Measurements from ENCODE around the gene USP33. TPM values are rescaled to one million over a fixed set of nuclear protein-coding genes. Genes with fewer than 3 reads are reported as not detected.
A peak's percentile ranks its signal among the peaks of the same experiment; 100 is the strongest.

Gene USP33
- polyA plus RNA-seq, 3 donors = 33.5 to 43.8 (median 34.9) TPM

DNA sequence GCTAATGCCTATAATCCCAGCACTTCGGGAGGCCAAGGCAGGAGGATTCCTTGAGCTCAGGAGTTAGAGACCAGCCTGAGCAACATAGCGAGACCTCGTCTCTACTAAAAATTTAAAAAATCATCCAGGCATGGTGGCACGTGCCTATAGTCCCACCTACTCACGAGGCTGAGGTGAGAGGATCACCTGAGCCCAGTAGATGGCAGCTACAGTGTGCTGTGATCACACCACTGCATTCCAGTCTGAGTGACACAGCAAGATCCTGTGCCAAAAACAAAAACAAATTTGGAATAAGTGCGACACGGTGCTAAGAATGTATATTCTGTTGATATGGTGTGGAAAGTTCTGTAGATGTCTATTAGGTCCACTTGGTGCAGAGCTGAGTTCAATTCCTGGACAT, 15.1 kb downstream of the USP33 start:
- Histone ChIP-seq H3K4me1 (ENCODE audit: control insufficient read depth in 1 of 2, insufficient read depth in 2 of 2, low read length in 2 of 2) (peaks cover 0 to 6% of the 10 kb centered on the region in 2 donors), H3K9me3 (replicated peaks in 1 of 2; ENCODE audit: control insufficient read depth in 1 of 2, insufficient read depth in 1 of 2, low read length in 2 of 2) (no peaks in the 10 kb centered on the region), H3K36me3 (replicated peaks in 1 of 2; ENCODE audit: control insufficient read depth in 1 of 2, insufficient read depth in 2 of 2, low read length in 2 of 2) (peaks cover 4 to 28% of the 10 kb centered on the region in 2 donors), H3K4me2 (replicated peaks; ENCODE audit: extremely low read depth, low read length, poor library complexity, severe bottlenecking) (no peak overlapping the region), H3K4me3 (replicated peaks in 1 of 3; ENCODE audit: low read depth in 2 of 3, low read length in 3 of 3) (no peak overlapping the region), H3K79me2 (ENCODE audit: insufficient read depth, low read length) (peaks cover 72% of the 10 kb centered on the region), H3K9ac (ENCODE audit: insufficient read depth, low read length, poor library complexity, severe bottlenecking) (no peak overlapping the region), H4K20me1 (ENCODE audit: insufficient read depth, low read length) (peaks cover 84% of the 10 kb centered on the region), H3K27me3 (ENCODE audit: control insufficient read depth in 2 of 2, insufficient read depth in 2 of 2, low read length in 2 of 2) (no peaks in the 10 kb centered on the region), H3K27ac (ENCODE audit: low read depth in 1 of 2, low read length in 2 of 2) (no peak overlapping the region), H2AFZ (ENCODE audit: insufficient read depth, low read depth, low read length, poor library complexity, severe bottlenecking) (no peak overlapping the region)
- Mint-ChIP-seq H3K9me3 (peaks cover 0 to 3% (median 0%) of the 10 kb centered on the region in 7 donors), H3K36me3 (peaks cover 12 to 16% of the 10 kb centered on the region in 2 donors), H3K4me1 (peaks cover 23% of the 10 kb centered on the region), H3K27ac (no peak overlapping the region), H3K27me3 (ENCODE audit: low read depth in 3 of 3) (no peaks in the 10 kb centered on the region), H3K4me3 (no peak overlapping the region)
- no peak for DNase-seq
- TF ChIP-seq, protein P1, sequence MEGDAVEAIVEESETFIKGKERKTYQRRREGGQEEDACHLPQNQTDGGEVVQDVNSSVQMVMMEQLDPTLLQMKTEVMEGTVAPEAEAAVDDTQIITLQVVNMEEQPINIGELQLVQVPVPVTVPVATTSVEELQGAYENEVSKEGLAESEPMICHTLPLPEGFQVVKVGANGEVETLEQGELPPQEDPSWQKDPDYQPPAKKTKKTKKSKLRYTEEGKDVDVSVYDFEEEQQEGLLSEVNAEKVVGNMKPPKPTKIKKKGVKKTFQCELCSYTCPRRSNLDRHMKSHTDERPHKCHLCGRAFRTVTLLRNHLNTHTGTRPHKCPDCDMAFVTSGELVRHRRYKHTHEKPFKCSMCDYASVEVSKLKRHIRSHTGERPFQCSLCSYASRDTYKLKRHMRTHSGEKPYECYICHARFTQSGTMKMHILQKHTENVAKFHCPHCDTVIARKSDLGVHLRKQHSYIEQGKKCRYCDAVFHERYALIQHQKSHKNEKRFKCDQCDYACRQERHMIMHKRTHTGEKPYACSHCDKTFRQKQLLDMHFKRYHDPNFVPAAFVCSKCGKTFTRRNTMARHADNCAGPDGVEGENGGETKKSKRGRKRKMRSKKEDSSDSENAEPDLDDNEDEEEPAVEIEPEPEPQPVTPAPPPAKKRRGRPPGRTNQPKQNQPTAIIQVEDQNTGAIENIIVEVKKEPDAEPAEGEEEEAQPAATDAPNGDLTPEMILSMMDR (IDR thresholded peaks at IDR 0.05) = no peak
- 100% methylated on average over 2 of the region's 7 CpGs for WGBS (ENCODE audit: insufficient coverage)
- intact Hi-C loops (cut with micrococcal nuclease) = no loop called here

DNA sequence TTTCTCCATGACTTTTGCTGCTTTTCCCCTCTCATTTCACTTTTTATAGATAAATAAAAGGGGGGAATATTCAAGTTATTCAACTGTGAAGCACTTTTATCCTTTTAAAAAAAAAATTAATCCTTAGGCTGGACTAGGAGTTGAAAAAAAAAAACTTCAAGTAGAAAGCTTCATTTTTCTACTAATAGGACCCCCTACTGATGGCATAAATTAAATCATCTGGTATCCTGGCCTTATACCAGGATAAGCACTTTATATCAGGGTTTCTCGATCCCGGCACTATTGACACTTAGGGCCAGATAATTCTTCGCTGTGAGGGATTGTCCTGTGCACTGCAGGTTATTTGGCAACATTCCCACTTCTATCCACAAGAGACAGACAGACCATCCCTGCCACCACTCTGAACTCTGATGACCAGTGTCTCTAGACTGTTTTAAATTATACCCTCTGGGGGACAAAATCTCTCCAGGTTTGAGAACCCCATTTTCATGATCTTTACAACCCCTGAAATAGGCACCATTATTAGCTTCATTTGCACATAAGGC, 17.6 kb downstream of the USP33 start:
- H3K4me2 ChIP-seq (replicated peaks; ENCODE audit: extremely low read depth, low read length, poor library complexity, severe bottlenecking) = no peak overlapping the region
- peaks cover 17 to 53% of the 10 kb centered on the region in 2 donors for H3K36me3 ChIP-seq (replicated peaks in 1 of 2; ENCODE audit: control insufficient read depth in 1 of 2, insufficient read depth in 2 of 2, low read length in 2 of 2)
- H3K27me3 ChIP-seq (ENCODE audit: control insufficient read depth in 2 of 2, insufficient read depth in 2 of 2, low read length in 2 of 2) = no peaks in the 10 kb centered on the region
- peaks cover 6% of the 10 kb centered on the region for H3K4me1 Mint-ChIP-seq
- H3K9me3 Mint-ChIP-seq = no peaks in the 10 kb centered on the region
- 97% methylated on average over 3 of the region's 3 CpGs for WGBS (ENCODE audit: insufficient coverage)
- intact Hi-C loops (cut with micrococcal nuclease) = no loop called here
- no peaks in the 10 kb centered on the region for H3K9me3 ChIP-seq (replicated peaks in 1 of 2; ENCODE audit: control insufficient read depth in 1 of 2, insufficient read depth in 1 of 2, low read length in 2 of 2)
- H2AFZ ChIP-seq (ENCODE audit: insufficient read depth, low read depth, low read length, poor library complexity, severe bottlenecking) = no peak overlapping the region
- H3K4me3 Mint-ChIP-seq = no peak overlapping the region
- H3K4me3 ChIP-seq (replicated peaks in 1 of 3; ENCODE audit: low read depth in 2 of 3, low read length in 3 of 3) = no peak overlapping the region
- peaks cover 65% of the 10 kb centered on the region for H4K20me1 ChIP-seq (ENCODE audit: insufficient read depth, low read length)
- no peaks in the 10 kb centered on the region for H3K4me1 ChIP-seq (ENCODE audit: control insufficient read depth in 1 of 2, insufficient read depth in 2 of 2, low read length in 2 of 2)
- peaks cover 47% of the 10 kb centered on the region for H3K79me2 ChIP-seq (ENCODE audit: insufficient read depth, low read length)
- TF ChIP-seq, protein P1 (IDR thresholded peaks at IDR 0.05) = no peak
- no peak for DNase-seq
- no peak overlapping the region for H3K27ac ChIP-seq (ENCODE audit: low read depth in 1 of 2, low read length in 2 of 2)
- H3K27ac Mint-ChIP-seq = peak overlapping the region in 1 of 7 donors; percentile 59
- H3K36me3 Mint-ChIP-seq = peaks cover 27 to 31% of the 10 kb centered on the region in 2 donors
- H3K9ac ChIP-seq (ENCODE audit: insufficient read depth, low read length, poor library complexity, severe bottlenecking) = no peak overlapping the region
- no peaks in the 10 kb centered on the region for H3K27me3 Mint-ChIP-seq (ENCODE audit: low read depth in 3 of 3)

Data from CD14-positive monocyte (primary cell).